Keratinocyte (primary cell): ENCODE measurements around the gene TERB1.

Source experiments
- CTCF ChIP-seq, 3 experiments: IDR thresholded peaks in 1 of 3; conservative IDR thresholded peaks in 1 of 3; optimal IDR thresholded peaks in 1 of 3; 2 replicates in 2 of 3; 3 replicates in 1 of 3; pipeline versions ENCODE3 to v1.5.1; 2011; ENCODE audit warnings: low read length in 3 of 3, mild to moderate bottlenecking in 3 of 3, moderate library complexity in 2 of 3, control low read depth in 1 of 3, inconsistent platforms in 1 of 3; ENCODE audit not compliant: insufficient read depth in 2 of 3; ENCODE audit errors: extremely low read depth in 1 of 3
- EZH2 ChIP-seq: IDR thresholded peaks from one replicate; pipeline ENCODE4 v1.6.1; 2012; ENCODE audit warnings: inconsistent platforms, mild to moderate bottlenecking, low read length, moderate library complexity

GRCh38 chr16:66834746-66835145, 33.4 kb upstream of the TERB1 start:
- TF ChIP-seq CTCF (optimal IDR thresholded peaks at IDR 0.05 in 1 of 3, IDR thresholded peaks at IDR 0.05 in 1 of 3, conservative IDR thresholded peaks at IDR 0.05 in 1 of 3; ENCODE audit: extremely low read depth in 1 of 3, insufficient read depth in 2 of 3, low read length in 3 of 3) (no peak), EZH2 (no peak)
